Prostate gland (tissue), 2 donors: ENCODE results near the gene GPR171.

Source experiments
- CTCF ChIP-seq, 4 experiments: fragments of 200-600 bp in 2 of 4; fragments of 450-650 bp in 2 of 4; sonication (generic) in 2 of 4; IDR thresholded peaks; 1 replicate in 3 of 4; 2 replicates in 1 of 4; pipeline ENCODE4 v1.5.1; 2016 to 2019; ENCODE audit warnings: antibody characterized with exemption in 4 of 4, mild to moderate bottlenecking in 2 of 4, moderate library complexity in 2 of 4
- POLR2A ChIP-seq: fragments of 450-650 bp; IDR thresholded peaks from one replicate; pipeline ENCODE4 v1.6.1; 2016; ENCODE audit warnings: antibody characterized with exemption, mild to moderate bottlenecking
- POLR2AphosphoS5 ChIP-seq: sonication (generic); formaldehyde crosslinking; IDR thresholded peaks from one replicate; pipeline ENCODE4 v1.6.1; 2017; ENCODE audit warnings: antibody characterized with exemption

DNA sequence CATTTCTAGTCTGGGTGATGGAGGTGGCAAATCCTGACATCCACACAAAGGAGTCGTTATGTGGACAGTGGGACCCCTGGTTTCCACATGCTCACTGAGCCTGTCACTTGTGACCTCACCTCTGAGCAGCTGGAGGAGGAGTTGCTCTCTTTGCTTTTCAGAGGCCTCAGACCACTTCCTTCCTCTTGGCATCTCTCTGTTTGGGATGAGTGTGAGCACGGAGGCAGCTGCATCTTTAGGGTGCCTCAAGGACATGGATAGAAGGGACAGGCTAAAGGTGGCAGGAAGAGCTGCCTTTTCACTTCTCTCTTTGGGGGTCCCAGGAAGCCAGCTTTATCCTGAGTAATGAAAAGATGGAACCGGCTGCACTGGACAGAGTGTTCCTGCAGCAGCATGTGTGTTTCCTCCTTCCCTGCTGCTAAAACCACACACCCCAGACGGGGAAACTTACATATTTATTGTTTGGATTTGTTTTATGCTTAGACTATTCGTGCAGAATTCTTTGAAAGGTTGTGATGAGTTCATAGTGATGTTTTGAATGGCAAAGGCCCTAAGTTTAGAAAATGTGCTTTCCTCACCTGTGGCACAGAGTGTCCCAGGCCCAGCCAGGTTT, 31.8 kb downstream of the GPR171 start:
- TF ChIP-seq CTCF (IDR thresholded peaks at IDR 0.05), result no peak
- no peak for TF ChIP-seq POLR2A
- TF ChIP-seq POLR2AphosphoS5, result no peak
